Prostate gland (tissue), 2 donors: ENCODE data around the gene NUDT22. TPM values are rescaled to one million over a fixed set of nuclear protein-coding genes. Genes with fewer than 3 reads are reported as not detected.

Experiments used
- DNase-seq: peaks from one replicate; pipeline ENCODE4 v3.0.0-alpha.2; 2019; ENCODE audit warnings: low spot score
- H3K27ac ChIP-seq, 2 donors: fragments of 200-600 bp; sonication (generic); 2 replicates each; pipeline ENCODE4 v1.5.1; 2017 to 2019
- H3K27me3 ChIP-seq: fragments of 200-600 bp; sonication (generic); replicated peaks from 2 replicates; pipeline ENCODE4 v1.5.1; 2019; ENCODE audit not compliant: insufficient read depth
- H3K36me3 ChIP-seq, 2 donors: fragments of 200-600 bp; sonication (generic); 1 replicate in 1 of 2; 2 replicates in 1 of 2; pipeline versions ENCODE4 v1.5.1 to v1.8.1; 2017 to 2019
- H3K4me1 ChIP-seq: fragments of 200-600 bp; sonication (generic); replicated peaks from 2 replicates; pipeline ENCODE4 v1.5.1; 2019
- H3K4me3 ChIP-seq, 2 donors: fragments of 200-600 bp; sonication (generic); 2 replicates each; pipeline ENCODE4 v1.5.1; 2017 to 2019
- H3K9me3 ChIP-seq: fragments of 200-600 bp; sonication (generic); 2 replicates; pipeline ENCODE4 v1.5.1; 2017
- POLR2A ChIP-seq: fragments of 450-650 bp; IDR thresholded peaks from one replicate; pipeline ENCODE4 v1.6.1; 2016; ENCODE audit warnings: antibody characterized with exemption, mild to moderate bottlenecking
- POLR2AphosphoS5 ChIP-seq: sonication (generic); formaldehyde crosslinking; IDR thresholded peaks from one replicate; pipeline ENCODE4 v1.6.1; 2017; ENCODE audit warnings: antibody characterized with exemption
- WGBS: methylation state at CpG from one replicate; pipeline ENCODE4 v1.1.5; 2018; 5-methylcytosine and 5-hydroxymethylcytosine counted together
- intact Hi-C: fragments of 100-400 bp; cut with DNase I; formaldehyde crosslinking; loops from one replicate; pipeline ENCODE4 v1.14.2; 2022
- total RNA-seq, 2 donors: library from RNA; depleted of rRNA; stranded (reverse); fragments of >200 nt; gene quantifications; one replicate each; pipeline ENCODE4 v1.1.0, GENCODE V29; 2016
- TF ChIP-seq, protein P1 (sequence below), 4 experiments: fragments of 200-600 bp in 2 of 4; fragments of 450-650 bp in 2 of 4; sonication (generic) in 2 of 4; IDR thresholded peaks; 1 replicate in 3 of 4; 2 replicates in 1 of 4; pipeline ENCODE4 v1.5.1; 2016 to 2019; ENCODE audit warnings: antibody characterized with exemption in 4 of 4, mild to moderate bottlenecking in 2 of 4, moderate library complexity in 2 of 4

NUDT22 gene
- total RNA-seq, 2 donors from 2014 or later = 89.5 to 90.8 TPM

GRCh38 chr11:64180891-64181290 lies 45.2 kb upstream of the NUDT22 start:
- intact Hi-C loops = no loop called here
- WGBS = 53% methylated on average over 5 of the region's 5 CpGs
- Histone ChIP-seq H3K4me3 (no peak overlapping the region), H3K9me3 (no peaks in the 10 kb centered on the region), H3K27ac (peak overlapping the region; percentile 59 to 63), H3K4me1 (no peaks in the 10 kb centered on the region), H3K36me3 (no peaks in the 10 kb centered on the region), H3K27me3 (no peaks in the 10 kb centered on the region)
- DNase-seq = no peak
- TF ChIP-seq, protein P1, sequence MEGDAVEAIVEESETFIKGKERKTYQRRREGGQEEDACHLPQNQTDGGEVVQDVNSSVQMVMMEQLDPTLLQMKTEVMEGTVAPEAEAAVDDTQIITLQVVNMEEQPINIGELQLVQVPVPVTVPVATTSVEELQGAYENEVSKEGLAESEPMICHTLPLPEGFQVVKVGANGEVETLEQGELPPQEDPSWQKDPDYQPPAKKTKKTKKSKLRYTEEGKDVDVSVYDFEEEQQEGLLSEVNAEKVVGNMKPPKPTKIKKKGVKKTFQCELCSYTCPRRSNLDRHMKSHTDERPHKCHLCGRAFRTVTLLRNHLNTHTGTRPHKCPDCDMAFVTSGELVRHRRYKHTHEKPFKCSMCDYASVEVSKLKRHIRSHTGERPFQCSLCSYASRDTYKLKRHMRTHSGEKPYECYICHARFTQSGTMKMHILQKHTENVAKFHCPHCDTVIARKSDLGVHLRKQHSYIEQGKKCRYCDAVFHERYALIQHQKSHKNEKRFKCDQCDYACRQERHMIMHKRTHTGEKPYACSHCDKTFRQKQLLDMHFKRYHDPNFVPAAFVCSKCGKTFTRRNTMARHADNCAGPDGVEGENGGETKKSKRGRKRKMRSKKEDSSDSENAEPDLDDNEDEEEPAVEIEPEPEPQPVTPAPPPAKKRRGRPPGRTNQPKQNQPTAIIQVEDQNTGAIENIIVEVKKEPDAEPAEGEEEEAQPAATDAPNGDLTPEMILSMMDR (IDR thresholded peaks at IDR 0.05) = no peak
- no peak for TF ChIP-seq POLR2A
- TF ChIP-seq POLR2AphosphoS5 = no peak

DNA sequence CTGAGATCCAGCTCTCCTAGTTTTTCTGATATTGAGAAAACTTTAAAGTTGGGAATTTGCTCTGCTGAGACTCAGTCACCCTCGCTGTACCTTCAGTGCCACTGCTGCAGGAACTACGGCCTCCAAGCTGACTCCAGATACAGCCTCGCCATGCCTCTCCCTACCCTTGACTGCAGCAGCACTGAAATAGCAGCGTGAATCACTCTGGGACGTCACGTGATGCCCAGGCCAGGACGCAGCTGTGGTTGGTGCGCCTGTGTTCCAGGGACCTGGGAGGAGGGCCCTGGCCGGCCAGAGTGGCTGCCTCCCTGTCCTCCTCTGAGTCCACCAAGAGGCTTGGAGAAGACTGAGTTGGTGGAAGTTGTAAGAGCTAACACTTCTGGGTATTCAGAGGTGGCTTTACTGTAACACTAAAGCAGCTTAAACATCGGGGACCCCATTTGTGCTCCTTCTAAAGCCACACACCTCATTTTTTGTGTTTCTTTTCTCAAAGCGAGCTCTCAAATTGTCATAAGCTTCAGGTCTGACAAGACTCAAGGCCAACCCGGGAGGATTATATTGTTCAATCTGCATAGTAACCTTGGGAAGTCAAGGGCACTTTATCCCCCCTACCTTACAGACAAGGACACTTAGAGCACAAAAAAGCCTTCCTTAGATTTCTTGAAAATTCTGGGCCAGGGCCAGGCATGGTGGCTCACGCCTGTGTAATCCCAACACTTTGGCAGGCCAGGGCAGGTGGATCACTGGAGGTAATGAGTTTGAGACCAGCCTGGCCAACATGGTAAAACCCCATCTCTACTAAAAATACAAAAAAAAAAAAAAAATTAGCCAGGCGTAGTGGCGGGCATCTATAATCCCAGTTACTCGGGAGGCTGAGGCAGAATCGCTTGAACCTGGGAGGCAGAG lies 44.3 kb upstream of the NUDT22 start:
- WGBS = 41% methylated on average over 17 of the region's 17 CpGs
- H3K27me3 ChIP-seq = no peaks in the 10 kb centered on the region
- TF ChIP-seq POLR2AphosphoS5 (peak; percentile 95), POLR2A (peak; percentile 87)
- TF ChIP-seq, protein P1 (IDR thresholded peaks at IDR 0.05) = no peak
- intact Hi-C loops = no loop called here
- H3K4me1 ChIP-seq = no peaks in the 10 kb centered on the region
- no peaks in the 10 kb centered on the region for H3K9me3 ChIP-seq
- H3K4me3 ChIP-seq = no peak overlapping the region
- no peaks in the 10 kb centered on the region for H3K36me3 ChIP-seq
- H3K27ac ChIP-seq = peak overlapping the region; percentile 59 to 63
- DNase-seq = peak; percentile 81

DNA sequence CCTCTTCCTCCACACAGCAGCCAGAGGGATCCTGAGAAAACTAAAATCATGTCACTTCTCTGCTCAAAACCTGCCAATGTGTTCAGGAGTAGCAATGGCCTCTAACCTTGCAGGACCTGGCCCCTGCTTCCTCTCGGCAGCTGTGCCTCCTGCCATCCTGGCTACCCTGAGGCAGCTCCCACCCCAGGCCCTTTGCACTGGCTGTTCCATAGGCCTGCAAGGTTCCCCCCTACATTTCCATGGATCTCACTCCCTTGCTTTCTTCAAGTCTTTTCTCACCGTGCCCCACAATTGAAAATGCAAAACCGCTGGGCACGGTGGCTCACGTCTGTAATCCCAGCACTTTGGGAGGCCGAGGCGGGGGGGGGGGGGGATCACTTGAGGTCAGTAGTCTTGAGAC lies 42.2 kb upstream of the NUDT22 start:
- Histone ChIP-seq H3K4me3 (no peak overlapping the region), H3K9me3 (no peaks in the 10 kb centered on the region), H3K27ac (no peak overlapping the region), H3K27me3 (no peaks in the 10 kb centered on the region), H3K36me3 (no peaks in the 10 kb centered on the region), H3K4me1 (no peaks in the 10 kb centered on the region)
- 91% methylated on average over 7 of the region's 7 CpGs for WGBS
- no peak for DNase-seq
- no peak for TF ChIP-seq POLR2AphosphoS5
- TF ChIP-seq, protein P1 (IDR thresholded peaks at IDR 0.05) = no peak
- no peak for TF ChIP-seq POLR2A
- intact Hi-C loops = no loop called here

DNA sequence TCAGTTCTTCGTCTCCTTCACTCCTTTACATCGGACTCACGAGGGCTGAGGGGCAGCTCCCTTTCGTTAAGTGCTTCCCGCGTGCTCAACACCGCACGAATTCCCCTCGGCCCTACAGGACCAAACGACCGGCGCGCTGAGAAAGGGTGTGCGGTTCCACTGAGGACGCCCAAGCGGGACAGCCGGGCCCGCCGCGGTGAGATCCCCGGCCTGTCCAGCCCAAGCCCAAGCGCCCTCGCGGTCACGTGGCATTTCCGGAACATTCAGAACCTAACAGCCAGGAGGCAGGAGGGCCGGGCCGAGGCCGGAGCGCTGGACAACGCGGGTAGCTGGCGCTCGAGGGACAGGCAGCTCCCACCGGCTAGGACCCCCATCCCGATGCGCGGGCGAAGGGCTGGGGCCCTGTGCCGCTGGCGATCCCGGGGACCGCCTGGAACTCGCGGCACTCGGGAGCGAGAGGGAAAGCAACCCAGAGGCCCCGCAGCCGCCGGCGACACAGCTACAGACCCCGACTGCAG lies 40.8 kb upstream of the NUDT22 start:
- H3K9me3 ChIP-seq = no peaks in the 10 kb centered on the region
- no peaks in the 10 kb centered on the region for H3K27me3 ChIP-seq
- intact Hi-C loops = loop anchor here (5.0 kb wide), 1 partner anchor 117 kb away; the partner anchor contains the start of gene CATSPERZ
- no peaks in the 10 kb centered on the region for H3K36me3 ChIP-seq
- peak overlapping the region; percentile 62 to 67 for H3K4me3 ChIP-seq
- 0% methylated on average over 52 of the region's 52 CpGs for WGBS
- peak overlapping the region; percentile 97 to 99 for H3K27ac ChIP-seq
- H3K4me1 ChIP-seq = no peaks in the 10 kb centered on the region
- DNase-seq = peak; percentile 60
- no peak for TF ChIP-seq POLR2AphosphoS5
- TF ChIP-seq, protein P1 (IDR thresholded peaks at IDR 0.05) = peak in 2 of 4 experiments; percentile 73
- TF ChIP-seq POLR2A = peak; percentile 96
